Nephron (organoid): ENCODE results near the gene RICTOR.

Experiments used
- H3K27ac Mint-ChIP-seq, 3 experiments: 2 replicates each; pipeline ENCODE4 v1.8.0; 2020; ENCODE audit warnings: mixed read lengths in 3 of 3, mild to moderate bottlenecking in 2 of 3, moderate library complexity in 1 of 3
- H3K27me3 Mint-ChIP-seq: 2 replicates; pipeline ENCODE4 v1.8.0; 2021; ENCODE audit warnings: low read depth, mild to moderate bottlenecking, moderate library complexity, mixed read lengths
- H3K36me3 Mint-ChIP-seq: 2 replicates; pipeline ENCODE4 v1.8.0; 2020; ENCODE audit warnings: low read depth, mixed read lengths
- H3K4me1 Mint-ChIP-seq: 2 replicates; pipeline ENCODE4 v1.8.0; 2020; ENCODE audit warnings: mixed read lengths
- H3K4me3 Mint-ChIP-seq, 3 experiments: 2 replicates each; pipeline ENCODE4 v1.8.0; 2020; ENCODE audit warnings: mild to moderate bottlenecking in 3 of 3, mixed read lengths in 3 of 3, moderate library complexity in 2 of 3
- H3K9me3 Mint-ChIP-seq: 2 replicates; pipeline ENCODE4 v1.8.0; 2020; ENCODE audit warnings: mixed read lengths
- CTCF ChIP-seq, 3 experiments: fragments of 200-600 bp; sonication (generic); IDR thresholded peaks; one replicate each; pipeline ENCODE4 v1.5.0; 2021; ENCODE audit warnings: antibody characterized with exemption in 3 of 3; ENCODE audit not compliant: unreplicated experiment in 3 of 3

RICTOR gene

GRCh38 chr5:38922199-38922598 is 152.0 kb downstream of the RICTOR start:
- no peak overlapping the region for H3K27ac Mint-ChIP-seq
- H3K27me3 Mint-ChIP-seq: no peaks in the 10 kb centered on the region
- peaks cover 8% of the 10 kb centered on the region for H3K36me3 Mint-ChIP-seq
- TF ChIP-seq CTCF (IDR thresholded peaks at IDR 0.05; ENCODE audit: unreplicated experiment in 3 of 3): peak; percentile 69 to 74 (median 70)
- no peak overlapping the region for H3K4me3 Mint-ChIP-seq
- no peaks in the 10 kb centered on the region for H3K9me3 Mint-ChIP-seq
- peaks cover 19% of the 10 kb centered on the region for H3K4me1 Mint-ChIP-seq

GRCh38 chr5:38921174-38921573 is 153.0 kb downstream of the RICTOR start:
- Mint-ChIP-seq H3K4me3 (no peak overlapping the region), H3K27ac (no peak overlapping the region), H3K9me3 (no peaks in the 10 kb centered on the region), H3K27me3 (no peaks in the 10 kb centered on the region), H3K4me1 (peaks cover 19% of the 10 kb centered on the region), H3K36me3 (peaks cover 6% of the 10 kb centered on the region)
- TF ChIP-seq CTCF (IDR thresholded peaks at IDR 0.05; ENCODE audit: unreplicated experiment in 3 of 3): no peak

- no peak overlapping the region for H3K27ac Mint-ChIP-seq
- H3K4me1 Mint-ChIP-seq: no peaks in the 10 kb centered on the region
- H3K36me3 Mint-ChIP-seq: no peaks in the 10 kb centered on the region
- H3K9me3 Mint-ChIP-seq: peaks cover 4% of the 10 kb centered on the region
- H3K27me3 Mint-ChIP-seq: no peaks in the 10 kb centered on the region
- no peak for TF ChIP-seq CTCF (IDR thresholded peaks at IDR 0.05; ENCODE audit: unreplicated experiment in 3 of 3)
- H3K4me3 Mint-ChIP-seq: no peak overlapping the region
Measured at GRCh38 chr5:38916802-38917201, 157.4 kb downstream of the RICTOR start.

- no peak overlapping the region for H3K27ac Mint-ChIP-seq
Measured at GRCh38 chr5:38913714-38914113, 160.5 kb downstream of the RICTOR start.

GRCh38 chr5:38911933-38912332 is 162.3 kb downstream of the RICTOR start:
- no peaks in the 10 kb centered on the region for H3K4me1 Mint-ChIP-seq
- H3K36me3 Mint-ChIP-seq: no peaks in the 10 kb centered on the region
- no peaks in the 10 kb centered on the region for H3K27me3 Mint-ChIP-seq
- no peak overlapping the region for H3K4me3 Mint-ChIP-seq
- peaks cover 27% of the 10 kb centered on the region for H3K9me3 Mint-ChIP-seq
- TF ChIP-seq CTCF (IDR thresholded peaks at IDR 0.05; ENCODE audit: unreplicated experiment in 3 of 3): no peak
- no peak overlapping the region for H3K27ac Mint-ChIP-seq

More at GRCh38 chr5:38913714-38914113, 160.5 kb downstream of the RICTOR start:
- Mint-ChIP-seq H3K36me3 (no peaks in the 10 kb centered on the region), H3K4me3 (no peak overlapping the region), H3K27me3 (no peaks in the 10 kb centered on the region), H3K9me3 (peaks cover 24% of the 10 kb centered on the region), H3K4me1 (no peaks in the 10 kb centered on the region)
- TF ChIP-seq CTCF (IDR thresholded peaks at IDR 0.05; ENCODE audit: unreplicated experiment in 3 of 3): no peak

GRCh38 chr5:38906503-38906902 is 167.7 kb downstream of the RICTOR start:
- H3K27me3 Mint-ChIP-seq: no peaks in the 10 kb centered on the region
- peaks cover 27% of the 10 kb centered on the region for H3K9me3 Mint-ChIP-seq
- no peak overlapping the region for H3K4me3 Mint-ChIP-seq
- TF ChIP-seq CTCF (IDR thresholded peaks at IDR 0.05; ENCODE audit: unreplicated experiment in 3 of 3): no peak
- no peaks in the 10 kb centered on the region for H3K36me3 Mint-ChIP-seq
- H3K27ac Mint-ChIP-seq: no peak overlapping the region
- H3K4me1 Mint-ChIP-seq: no peaks in the 10 kb centered on the region
